ENCODE measurements around the gene COL4A6.

GRCh38 chrX:108285356-108285755 lies 152.9 kb downstream of the COL4A6 start:
- TF ChIP-seq POLR2A (IDR thresholded peaks at IDR 0.05; ENCODE audit: low read length) (no peak), GATA1 (IDR thresholded peaks at IDR 0.05; ENCODE audit: low read depth, low read length) (no peak)
